Esophagus squamous epithelium (tissue), 4 donors: ENCODE measurements around the gene POLR2E.

ENCODE experiments used
- CTCF ChIP-seq, 6 experiments: fragments of 450-650 bp in 4 of 6; fragments of 200-600 bp in 2 of 6; sonication (generic) in 2 of 6; IDR thresholded peaks; one replicate each; pipeline ENCODE4 v1.5.1; 2016 to 2019; ENCODE audit warnings: antibody characterized with exemption in 6 of 6, mild to moderate bottlenecking in 4 of 6, moderate library complexity in 4 of 6
- POLR2A ChIP-seq, 4 donors: fragments of 450-650 bp; IDR thresholded peaks; one replicate each; pipeline ENCODE4 v1.6.1; 2017; ENCODE audit warnings: antibody characterized with exemption in 4 of 4, mild to moderate bottlenecking in 4 of 4, moderate library complexity in 3 of 4

DNA sequence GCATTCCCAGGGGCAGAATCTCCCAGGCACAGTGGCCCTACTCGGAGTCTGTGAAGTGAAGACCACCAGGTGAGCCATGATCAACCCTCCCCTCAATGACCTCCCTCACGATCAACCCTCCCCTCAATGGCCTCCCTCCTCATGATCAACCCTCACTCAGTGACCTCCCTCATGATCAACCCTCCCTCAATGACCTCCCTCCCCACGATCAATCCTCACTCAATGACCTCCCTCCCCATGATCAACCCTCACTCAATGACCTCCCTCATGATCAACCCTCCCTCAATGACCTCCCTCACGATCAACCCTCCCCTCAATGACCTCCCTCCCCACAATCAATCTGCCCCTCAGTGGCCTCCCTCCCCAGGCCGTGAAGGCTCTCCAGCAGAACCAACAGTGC is 46.8 kb upstream of the POLR2E start:
- TF ChIP-seq POLR2A (IDR thresholded peaks at IDR 0.05): no peak
- TF ChIP-seq CTCF (IDR thresholded peaks at IDR 0.05): no peak
